ENCODE data around the gene TBCD.

TBCD gene

DNA sequence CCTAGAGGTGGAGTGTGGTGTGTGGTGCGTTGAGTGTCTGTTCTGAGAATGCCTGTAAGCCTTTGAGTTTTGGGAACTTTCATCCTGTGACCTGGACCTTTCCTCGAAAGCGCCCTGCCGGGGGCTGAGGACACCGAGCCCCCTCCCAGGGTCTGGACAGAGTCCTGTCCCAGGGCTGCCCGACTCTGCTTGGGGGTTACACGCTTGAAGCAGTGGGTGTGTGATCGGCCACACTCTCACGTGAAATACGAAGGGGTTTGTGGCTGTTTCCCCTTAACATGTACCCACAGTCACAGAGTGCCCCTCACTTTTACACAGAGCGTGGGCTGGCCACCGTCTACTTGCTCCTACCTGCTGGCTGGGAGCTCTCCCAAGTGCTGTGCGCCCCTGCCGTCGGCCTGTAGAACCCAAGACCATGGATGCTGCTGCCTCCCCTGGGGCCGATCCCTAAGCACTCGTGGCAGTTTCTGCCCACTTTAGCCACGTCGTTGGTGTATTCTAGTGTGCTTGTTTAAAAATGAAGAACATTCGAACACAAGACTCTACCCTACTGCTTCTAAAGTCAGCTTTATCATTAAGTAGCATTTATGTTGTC lies 81.1 kb downstream of the TBCD start:
- DNase-seq (ENCODE audit: low read depth), result no peak

DNA sequence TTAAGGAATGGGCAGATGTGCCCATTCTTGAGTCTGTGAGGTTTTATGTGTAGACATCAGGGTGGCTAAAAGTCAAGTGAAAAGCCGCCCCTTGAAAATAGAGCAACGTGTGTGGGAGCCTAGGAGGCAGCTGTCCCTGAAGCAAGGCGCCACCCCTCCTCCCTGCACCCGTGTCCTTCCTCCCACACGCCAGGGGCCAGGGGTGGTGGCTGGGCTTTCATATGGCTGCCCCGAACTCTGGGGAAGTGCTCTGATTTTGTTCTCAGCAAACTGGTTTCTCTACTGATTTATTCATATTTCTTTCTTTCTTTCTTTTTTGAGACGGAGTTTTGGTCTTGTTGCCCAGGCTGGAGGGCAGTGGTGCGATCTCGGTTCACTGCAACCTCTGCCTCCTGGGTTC lies 83.3 kb downstream of the TBCD start:
- no peak for DNase-seq (ENCODE audit: low read depth)

DNA sequence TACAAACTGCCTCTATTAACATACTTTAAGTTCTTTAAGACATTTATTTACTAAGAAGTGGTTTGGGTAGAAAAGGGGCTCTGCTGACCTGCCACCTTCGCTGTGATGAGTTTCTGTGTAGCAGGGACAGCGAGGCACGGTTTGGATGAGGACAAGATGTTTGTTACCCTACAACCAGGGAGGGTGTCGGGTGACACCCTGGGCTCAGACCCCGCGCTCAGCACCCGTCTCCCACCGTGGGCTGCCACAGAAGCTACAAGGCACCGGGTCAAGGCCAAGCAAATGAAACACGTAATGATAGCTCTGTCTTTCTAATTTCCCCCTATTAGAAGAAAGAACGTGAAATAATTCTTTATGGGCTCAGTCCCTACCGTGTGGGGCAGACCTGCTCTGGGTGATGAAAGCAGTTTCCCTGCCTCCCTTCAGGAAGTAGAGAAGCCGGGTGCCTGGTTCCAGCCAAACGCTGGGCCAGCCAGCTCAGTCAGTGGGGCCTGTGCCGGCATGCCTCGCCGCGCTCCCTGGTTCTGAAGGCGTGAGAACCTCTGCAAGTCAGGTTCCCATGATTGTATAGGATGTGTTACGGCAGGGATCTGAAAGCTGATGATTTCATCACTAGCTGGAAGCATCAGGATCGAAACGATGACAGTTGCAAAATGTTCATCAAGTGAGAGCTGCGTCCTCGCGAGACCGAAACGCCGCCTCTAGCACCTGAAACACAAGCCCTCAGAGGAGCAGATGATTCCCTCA lies 84.1 kb downstream of the TBCD start:
- DNase-seq (ENCODE audit: low read depth), result no peak

DNA sequence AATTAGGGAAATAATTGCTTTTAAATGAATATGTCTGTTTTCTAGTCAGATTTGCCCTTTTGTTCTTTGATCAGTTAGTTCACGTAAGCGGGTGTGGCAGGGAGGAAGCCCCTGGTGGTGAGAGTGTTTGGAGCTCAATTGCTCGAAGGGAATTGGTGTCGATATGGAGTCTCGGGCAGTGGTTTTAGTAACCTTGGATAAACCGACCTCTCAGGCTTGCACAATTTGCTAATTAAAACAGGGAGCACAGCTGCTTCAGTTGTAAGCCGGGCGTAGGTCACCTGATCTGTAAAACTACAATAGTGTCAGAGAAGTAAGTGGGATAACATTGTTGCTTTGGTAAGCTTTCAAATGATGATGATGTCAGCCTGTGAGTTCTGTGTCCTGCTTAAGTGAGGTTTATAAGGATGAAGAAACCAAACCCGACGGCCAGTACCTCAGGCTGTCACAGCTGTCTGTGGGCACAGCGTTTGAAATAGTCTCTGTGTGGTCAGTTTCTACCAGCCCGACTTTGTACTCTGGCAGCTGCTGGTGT lies 85.0 kb downstream of the TBCD start:
- DNase-seq (ENCODE audit: low read depth), result no peak

DNA sequence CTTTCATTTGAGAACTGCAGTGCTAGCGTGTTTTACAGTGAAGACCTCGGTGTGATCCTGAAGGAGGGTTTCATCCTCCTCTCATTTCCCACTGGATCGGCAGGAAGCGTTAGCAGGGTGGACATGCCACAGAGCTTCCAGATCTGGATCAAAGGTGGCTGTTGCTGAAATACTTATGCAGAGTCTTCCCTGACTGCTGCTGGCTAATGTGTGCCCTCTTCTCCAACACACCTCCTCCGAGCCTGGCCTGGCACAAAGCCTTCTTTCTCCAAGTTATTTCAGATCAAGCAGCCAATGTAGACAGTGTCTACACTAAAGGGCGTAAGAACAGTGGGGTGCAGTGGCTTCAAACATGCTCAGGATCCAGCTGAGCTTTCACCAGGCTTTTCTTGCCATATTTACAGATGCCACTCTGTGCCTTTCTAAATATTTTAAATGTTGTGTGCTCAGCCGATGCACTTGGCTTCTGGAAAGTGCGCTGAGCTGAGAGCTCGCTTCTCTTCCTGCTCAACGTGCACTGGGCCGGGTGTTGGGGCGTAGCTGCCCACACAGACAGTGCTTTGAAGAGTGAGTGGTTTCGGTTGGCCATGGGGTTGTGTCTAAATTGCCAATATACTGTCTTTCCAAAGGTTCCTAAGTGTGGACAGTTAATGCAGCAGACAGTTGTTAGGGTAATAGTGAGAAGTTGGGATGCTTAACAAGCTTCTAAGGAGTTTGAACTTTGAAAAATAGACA lies 85.9 kb downstream of the TBCD start:
- no peak for DNase-seq (ENCODE audit: low read depth)

DNA sequence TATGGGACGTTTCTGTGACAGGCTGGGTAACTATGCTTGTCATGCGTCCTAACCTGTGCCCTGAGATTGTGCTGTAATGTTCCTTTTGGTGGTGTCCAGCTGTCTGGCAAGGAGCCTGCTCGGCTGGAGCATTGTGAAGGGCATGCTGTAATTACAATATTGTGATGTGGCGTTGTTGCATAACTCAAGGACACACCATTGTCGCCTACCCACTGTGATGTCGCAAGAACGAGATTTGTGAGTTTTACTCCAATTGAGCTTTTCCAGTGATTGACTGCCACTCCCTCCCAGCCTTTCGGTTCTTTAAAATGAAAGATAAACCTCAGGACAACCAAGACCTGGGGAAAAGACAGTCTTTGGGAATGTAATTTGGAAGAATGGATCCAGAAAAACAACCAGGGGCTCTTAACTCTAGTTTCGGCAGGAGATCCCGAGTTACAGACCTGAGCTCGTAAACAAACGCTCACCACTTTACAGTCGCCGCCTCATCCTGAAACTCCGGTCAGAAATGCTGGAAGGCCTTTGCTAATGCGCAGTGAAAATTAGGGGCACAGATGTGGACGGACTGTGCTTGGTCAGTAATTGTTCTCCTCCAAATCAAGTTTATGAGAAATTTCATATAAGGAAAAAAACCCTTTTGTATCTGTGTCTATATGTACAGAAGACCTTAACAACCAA lies 86.7 kb downstream of the TBCD start:
- DNase-seq (ENCODE audit: low read depth), result no peak

DNA sequence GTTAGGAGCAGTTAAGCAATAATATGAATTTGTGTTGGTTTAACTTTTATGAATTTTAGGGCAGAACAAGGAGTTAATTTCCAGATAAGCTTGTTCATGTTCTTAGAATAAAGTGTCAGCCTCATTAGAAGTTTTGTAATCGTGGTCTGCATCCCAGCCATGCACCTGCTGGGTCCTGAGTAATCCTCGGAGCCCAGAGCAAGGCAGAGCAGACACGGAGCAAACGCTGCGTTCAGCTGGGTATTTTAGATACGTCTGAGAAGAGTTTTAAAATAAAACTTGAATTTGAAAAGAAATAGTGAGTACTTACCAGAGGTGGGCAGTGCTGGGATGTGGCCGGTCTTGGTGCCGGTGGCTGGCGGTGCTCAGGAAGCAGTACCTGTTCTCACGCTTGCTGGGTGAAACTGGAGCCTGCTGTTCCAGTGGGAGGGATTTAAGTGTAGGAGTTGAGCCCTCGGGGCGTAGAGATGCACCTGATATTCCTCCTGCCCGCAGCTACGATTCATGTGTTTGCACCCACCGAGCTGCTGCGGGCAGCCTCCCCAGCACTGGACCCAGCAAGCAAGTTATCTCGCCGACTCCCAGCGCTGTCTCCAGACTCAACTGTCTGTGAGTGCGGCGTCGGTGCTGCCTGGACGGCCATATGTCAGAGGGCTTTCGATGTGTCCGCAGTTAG lies 87.9 kb downstream of the TBCD start, which contains the start of gene ZNF750:
Gene ZNF750 (minus strand): TSS at position 406 of the 676 bp plus-strand sequence. CDS start 7,568 bp downstream, outside the sequence.
- no peak for DNase-seq (ENCODE audit: low read depth)

DNA sequence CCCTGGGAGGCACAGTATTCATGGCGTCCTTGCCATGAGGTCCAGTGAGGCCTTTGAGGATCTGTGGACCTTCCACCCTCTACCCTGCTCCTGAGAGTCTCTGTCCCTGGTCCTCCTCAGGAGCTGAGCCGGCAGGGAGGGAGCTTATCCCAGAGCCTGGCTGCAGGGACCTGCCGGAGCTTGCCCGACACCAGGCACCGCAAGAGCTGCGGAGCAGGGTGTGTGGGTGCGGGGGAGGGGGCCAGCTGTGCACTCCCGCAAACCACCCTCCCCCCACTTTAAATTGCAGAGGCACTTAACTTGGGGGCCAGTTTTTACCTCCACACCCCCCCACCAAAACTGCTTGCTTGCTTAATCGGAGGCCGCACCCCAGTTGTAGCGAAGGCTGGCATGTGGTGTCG lies 88.6 kb downstream of the TBCD start:
- no peak for DNase-seq (ENCODE audit: low read depth)

DNA sequence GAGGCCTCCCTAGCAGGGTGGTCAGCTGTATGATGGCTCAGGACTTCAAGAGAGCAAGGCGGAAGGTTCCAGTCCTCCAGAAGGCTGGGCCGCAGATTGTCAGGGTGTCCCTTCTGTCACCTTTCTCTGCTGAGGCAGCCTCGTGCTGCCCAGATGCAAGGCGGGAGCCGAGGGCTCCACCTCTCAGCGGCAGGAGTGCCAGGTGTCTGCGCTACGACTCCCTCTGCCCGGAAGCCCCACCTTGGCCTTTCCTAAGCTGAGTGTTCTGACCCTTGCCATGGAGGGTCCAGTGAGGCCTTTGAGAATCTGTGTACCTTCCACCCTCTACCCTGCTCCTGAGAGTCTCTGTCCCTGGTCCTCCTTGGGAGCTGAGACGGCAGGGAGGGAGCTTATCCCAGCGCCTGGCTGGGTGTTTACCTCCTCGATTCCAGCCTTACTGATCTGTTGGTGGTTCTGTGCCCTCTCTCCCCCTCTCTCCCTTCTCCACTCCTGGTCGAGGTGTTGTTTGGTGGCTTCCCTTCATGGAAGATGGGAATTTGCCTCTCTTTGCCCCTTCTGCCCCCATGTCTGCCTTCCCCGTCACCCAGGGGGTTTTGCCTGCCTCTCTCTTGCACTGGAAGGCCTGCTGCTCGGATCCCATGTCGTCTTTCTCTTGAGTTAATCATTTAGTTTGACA lies 90.2 kb downstream of the TBCD start:
- DNase-seq (ENCODE audit: low read depth), result no peak

DNA sequence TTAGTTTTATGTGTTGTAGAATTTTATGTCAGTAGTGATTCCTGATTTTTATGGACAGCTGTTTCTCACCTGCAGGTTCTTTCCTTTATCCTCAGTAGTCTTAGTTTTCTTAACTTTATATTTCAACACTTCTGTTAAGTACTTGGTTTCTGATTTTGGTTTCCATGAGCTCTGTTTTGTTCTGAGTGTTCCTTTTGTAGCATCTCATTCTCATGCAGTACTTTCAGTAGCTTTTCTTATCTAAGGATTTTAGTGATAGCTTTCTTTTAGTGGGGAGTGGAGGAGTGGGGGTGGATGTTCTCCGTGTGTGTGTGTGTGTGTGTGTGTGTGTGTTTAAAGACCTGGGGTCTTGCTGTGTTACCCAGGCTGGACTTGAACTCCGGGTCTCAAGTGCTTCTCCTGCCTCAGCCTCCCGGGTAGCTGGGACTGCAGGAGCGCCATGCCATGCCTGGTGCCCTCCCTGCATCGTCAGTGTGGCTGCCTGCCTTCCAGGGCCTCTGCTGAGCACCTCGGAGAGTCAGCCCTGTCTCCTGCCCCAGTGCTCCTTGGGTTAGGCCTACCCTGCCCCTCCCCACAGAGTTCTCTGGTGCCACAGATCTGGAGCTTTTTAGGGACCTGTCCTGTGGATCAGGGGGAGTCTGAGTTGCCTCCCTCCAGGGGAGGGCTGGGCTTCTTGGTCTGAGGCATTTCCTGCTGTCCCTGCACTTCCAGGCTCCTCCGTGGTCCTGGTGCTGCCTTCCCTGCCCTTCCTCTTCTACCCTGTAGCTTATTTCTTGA lies 92.2 kb downstream of the TBCD start:
- no peak for DNase-seq (ENCODE audit: low read depth)

DNA sequence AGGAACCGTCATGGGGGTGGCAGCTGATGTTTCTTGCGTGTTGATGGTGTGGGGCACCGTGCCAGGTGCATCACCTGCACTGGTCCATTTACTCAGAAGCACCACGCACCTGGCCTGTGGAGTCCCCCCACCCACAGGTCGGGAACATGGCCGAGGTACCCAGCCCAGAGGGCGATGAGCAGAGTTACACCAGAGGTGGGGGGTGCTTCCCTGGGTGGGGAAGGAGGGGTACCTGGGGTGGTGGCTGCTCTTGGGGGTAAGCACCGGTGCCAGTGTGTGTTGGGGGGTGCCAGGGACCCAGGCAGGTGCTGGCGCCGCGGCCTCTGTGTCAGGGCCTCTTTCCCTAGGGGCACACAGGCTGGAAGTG lies 92.9 kb downstream of the TBCD start:
- no peak for DNase-seq (ENCODE audit: low read depth)

DNA sequence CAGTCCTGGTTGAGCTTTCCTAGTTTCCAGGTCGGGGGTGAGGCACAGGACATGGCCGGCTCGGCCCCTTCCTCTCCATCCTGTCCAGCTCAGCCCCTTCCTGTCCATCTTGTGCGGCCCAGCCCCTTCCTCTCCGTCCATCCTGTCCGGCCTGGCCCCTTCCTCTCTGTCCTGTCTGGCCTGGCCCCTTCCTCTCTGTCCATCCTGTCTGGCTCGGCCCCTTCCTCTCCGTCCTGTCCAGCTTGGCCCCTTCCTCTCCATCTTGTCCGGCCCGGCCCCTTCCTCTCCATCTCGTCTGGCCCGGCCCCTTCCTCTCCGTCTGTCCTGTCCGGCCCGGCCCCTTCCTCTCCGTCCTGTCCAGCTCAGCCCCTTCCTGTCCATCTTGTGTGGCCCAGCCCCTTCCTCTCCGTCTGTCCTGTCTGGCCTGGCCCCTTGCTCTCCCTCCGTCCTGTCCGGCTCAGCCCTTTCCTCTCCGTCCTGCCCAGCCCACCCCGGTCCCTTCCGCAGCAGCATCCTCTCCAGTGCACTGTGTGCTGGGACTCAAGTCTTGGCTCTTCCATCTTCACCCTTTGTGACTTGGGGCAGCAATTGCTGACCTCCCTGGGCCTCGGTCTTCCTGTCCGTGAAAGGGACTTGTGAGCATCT lies 93.4 kb downstream of the TBCD start:
- no peak for DNase-seq (ENCODE audit: low read depth)

DNA sequence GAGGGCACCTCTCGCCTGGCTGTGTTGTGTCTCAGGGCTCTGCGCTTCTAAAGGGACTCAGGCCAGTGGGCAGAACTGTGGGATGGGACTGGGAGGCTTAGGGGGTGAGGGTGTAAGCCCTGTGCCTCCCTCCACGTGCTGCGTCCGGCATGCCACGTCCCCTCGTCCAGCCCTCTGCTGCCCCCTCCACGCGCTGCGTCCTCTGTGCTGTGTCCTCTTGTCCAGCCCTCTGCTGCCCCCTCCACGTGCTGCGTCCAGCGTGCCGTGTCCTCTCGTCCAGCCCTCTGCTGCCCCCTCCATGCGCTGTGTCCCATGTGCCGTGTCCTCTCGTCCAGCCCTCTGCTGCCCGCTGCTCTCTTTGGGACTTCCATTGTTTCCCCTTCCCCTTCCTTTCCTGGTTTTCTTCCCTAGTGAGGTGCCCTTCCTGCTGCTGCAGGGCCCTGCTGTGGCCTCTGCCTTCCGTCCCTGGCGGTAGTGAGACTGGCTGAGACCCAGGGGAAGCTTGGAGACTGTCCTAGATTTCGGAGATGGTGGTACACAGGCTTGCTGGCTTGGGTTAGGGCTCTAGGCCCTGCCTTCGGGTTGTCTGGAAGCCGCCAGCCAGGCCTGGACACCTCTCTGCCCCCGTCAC lies 94.3 kb downstream of the TBCD start:
- no peak for DNase-seq (ENCODE audit: low read depth)

DNA sequence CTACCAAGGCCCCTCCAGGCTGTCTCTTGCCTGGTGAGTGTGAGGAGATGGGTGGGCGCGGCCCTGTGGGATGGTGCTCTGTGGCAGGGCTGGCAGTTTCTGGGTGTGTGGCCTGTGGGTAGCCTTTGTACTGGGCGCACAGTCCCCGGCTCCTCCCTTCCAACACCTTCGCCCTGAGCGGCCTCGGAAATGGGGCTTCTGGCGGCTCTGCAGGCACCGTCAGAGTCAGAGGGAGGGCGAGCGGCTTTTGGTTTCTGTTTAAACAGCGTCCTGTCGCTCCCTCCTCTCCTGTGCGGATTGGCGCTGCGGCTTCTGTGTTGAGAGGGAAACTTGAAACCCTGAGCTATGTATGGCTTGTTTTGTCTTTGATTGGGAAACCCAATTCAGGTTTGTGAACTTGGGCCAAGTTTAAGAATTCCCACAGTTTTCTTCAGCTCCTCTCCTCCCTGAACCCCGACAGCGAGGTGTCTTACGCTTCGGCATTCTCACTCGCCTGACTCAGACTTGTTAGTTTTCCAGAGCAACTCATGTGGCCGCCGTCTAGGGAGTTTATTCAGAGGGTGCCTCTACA lies 96.2 kb downstream of the TBCD start:
- no peak for DNase-seq (ENCODE audit: low read depth)

DNA sequence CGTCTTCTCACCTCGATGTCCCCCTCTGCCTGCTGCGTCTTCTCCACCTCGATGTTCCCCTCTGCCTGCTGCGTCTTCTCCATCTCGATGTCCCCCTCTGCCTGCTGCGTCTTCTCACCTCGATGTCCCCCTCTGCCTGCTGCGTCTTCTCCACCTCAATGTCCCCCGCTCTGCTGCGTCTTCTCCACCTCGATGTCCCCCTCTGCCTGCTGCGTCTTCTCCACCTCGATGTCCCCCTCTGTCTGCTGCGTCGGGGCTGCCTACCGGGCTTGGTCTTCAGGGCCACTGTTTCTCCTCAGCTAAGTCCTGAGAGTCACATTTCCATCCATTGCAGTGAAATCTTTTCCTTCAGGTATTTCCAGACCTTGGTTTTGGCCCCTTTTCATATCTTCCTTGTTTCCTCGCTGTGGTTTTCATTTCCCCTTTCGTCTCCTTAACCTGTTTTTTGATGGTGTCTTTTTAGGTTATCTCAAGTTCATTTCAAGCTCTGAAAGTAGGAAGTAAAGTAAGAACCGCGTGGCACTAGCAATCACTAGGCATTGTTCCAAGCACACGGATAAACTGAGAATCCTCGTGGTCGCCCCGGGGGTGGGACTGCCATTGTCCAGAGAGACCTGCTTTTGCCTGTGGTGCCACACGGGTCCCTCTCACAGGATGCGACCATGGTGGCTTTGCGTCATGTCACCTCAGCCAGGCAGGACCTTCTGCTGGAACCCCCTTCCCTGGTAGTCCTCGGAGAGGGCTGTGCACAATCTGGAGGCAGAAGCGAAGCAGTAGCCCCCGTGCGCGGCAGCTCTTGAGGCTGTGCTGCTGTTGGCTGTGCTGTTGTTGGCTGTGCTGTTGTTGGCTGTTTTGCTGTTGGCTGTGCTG lies 97.4 kb downstream of the TBCD start:
- DNase-seq (ENCODE audit: low read depth), result no peak

DNA sequence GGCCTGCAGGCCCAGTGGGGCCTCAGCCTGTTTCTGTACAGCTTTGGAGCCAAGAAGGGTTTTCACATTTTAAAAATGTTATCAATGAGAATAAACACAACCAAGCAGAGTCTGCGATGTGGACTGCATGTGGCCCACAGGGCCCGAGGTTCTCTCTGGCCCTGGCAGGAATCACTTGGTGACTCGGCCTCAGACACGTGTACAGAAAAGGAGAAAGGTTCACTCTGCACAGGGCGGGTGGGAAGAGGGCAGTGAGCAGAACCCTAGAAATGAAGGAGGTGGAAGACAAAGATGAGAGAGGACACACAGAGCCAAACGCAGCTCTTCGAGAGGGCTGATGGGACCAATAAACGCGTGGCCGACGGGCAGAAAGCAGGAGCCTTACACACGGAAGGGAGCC lies 99.5 kb downstream of the TBCD start:
- DNase-seq (ENCODE audit: low read depth), result no peak

DNA sequence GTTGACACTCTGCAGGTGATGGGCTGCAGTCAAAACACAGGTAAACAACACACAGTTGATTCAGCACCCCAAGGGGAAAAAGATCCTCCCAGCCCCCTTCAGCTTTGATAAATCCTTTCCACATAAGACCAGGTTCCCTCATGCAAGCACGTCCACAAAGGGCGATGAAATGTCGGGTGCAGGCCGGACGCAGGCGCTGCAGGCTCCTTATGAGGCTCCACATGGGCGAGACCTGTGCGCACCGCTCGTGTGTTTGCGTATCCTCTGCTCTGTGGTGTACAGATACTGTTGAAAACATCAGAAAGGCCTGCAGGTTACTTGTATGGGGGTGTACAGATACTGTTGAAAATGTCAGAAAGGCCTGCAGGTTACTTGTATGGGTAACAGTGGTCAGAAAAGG lies 102.4 kb downstream of the TBCD start:
- no peak for DNase-seq (ENCODE audit: low read depth)

DNA sequence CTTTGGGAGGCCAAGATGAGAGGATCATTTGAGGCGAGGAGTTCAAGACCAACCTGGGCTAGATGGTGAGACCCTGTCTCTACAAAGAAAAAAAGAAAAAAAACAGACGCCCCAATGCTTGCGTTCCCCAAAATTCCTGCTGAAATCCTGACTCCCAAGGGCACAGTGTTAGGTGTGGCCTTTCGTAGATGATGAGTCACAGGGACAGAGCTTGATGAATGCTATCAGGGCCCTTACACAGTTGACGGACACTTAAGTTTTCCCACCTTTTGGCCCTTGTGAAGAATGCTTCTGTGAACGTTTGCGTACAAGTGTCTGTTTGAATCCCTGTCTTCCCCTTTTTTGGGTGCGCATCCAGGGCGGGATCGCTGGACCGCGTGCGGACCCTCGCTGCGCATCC lies 104.5 kb downstream of the TBCD start:
- DNase-seq (ENCODE audit: low read depth), result no peak

Measured in T follicular helper cell (primary cell).